NCI-H146 treated with DMSO at 0.1 percent for 48 hours (cell line): ENCODE results near the gene GLI2.

Source experiments
- DNase-seq: peaks from one replicate; lab custom pipeline; 2025; ENCODE audit not compliant: unreplicated experiment; lab: John Stamatoyannopoulos, UW

The GLI2 gene

DNA sequence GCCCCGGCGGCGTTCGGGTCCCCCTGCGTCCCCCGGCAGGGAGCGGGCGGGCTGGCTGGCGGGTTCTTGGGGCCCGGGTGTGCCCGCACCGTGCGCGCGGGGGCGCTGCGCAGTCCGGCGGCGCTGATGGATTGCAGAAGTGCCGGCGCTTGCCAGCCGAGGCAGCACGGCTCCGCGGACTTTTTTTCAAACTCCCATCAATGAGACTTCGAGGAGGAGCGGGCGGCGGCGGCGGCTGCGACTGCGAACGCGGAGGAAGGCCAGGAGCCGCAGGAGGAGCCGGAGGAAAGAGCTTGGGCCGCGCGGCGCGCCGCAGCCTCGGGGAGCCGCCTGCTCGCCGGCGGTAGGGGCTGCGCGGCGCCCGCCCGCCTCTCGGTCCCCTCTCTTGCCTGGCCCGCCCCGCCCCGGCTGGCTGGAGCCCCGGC lies at the start of gene GLI2:
Gene GLI2 (plus strand): TSS at position 123 of the 425 bp plus-strand sequence. CDS start 61,453 bp downstream, outside the sequence.
- DNase-seq: no peak

GRCh38 chr2:120685974-120686297 lies 49.7 kb upstream of the GLI2 start:
- DNase-seq: no peak

DNA sequence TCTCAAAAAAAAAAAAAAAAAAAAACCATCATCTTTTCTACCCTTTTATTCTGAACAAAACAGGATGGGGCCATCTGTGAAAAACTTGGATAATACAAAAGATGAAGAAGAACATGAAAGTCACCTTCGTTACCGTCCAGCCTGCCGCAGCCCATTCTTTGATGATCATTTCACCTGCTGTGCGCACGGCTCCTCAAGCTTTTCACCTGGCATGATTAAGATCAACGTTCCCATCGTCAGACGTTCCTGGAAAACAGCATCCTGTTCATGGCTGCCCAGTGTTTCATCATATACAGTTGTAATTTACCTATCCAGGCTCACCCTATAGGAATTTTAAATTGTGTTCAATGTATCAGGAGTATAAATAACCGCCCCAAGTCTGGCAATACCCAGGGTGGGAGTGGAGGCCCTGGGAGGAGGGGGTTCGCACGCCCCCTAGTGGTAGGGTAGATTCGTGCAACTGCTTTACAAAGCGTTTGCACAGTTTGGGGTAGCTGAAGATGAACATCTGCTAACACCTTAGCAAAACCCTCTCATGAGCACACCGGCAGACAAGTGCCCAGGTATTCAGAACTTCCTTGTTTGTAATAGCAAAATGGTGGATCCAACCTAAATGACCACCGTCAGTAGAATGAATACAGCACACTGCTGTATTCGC lies 49.0 kb upstream of the GLI2 start:
- DNase-seq: no peak

- no peak for DNase-seq
These were observed 48.5 kb upstream of the GLI2 start for GRCh38 chr2:120687210-120687609.

DNA sequence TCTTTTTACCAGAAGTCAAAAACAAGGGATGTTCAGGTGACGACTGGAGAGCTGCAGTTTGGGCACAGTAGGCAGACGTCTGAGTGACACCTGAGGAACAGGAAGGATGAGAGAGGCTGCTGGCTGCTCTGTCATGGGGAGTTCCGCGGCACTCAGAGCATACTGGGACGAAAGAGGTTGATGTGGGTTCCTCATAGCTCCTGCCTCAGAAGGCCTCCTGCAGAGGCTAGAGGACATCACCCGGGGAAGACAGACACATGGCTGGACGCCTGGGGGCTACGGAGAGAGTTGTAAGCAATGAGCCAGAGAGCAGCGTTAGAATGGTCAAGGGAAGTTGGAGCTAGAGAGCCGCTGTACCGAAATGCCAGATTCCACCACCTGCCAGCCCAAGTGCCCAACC lies 45.1 kb upstream of the GLI2 start:
- DNase-seq: no peak

DNA sequence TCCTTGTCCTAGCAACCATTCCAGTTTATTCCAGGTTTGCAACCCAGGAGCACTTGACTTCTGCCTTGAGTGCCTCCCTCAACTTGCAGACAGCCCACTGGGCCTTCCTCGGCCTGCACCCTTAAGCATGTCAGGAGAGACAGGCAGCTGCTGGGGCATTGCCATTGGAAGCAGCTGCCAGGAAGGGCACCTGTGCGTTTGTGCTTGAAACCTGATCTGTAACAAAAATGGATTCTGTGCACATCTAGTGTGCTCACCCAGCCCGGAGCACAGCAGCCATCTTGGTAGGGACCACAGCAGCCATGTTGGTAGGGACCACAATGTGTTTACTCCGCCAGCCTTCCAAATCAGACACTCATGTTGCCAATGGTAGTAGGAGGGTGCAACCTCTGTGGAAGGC lies 44.3 kb upstream of the GLI2 start:
- no peak for DNase-seq

DNA sequence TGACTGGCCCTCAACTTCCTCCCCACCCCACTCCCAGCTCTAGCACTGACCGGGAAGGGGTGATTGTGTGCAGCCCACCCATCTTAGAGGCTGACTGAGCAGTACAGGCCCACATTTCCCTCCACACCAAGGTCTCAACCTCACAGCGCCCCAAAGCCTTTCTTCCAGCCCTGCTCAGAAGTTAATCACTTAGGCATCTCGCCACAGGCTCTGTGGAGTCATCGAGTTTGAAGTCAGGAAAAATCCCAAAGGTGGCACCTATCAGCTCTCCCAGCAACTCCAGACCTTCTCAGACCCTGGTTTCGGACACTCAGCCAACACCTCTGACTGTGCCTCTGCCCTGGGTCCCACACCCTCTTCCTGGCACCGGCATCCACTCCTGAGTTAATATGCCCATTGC lies 43.0 kb upstream of the GLI2 start:
- DNase-seq: no peak

GRCh38 chr2:120693121-120693520 lies 42.5 kb upstream of the GLI2 start:
- no peak for DNase-seq

GRCh38 chr2:120694034-120694433 lies 41.6 kb upstream of the GLI2 start:
- DNase-seq: no peak

- DNase-seq: no peak
These were observed 38.2 kb upstream of the GLI2 start for GRCh38 chr2:120697471-120697870.

DNA sequence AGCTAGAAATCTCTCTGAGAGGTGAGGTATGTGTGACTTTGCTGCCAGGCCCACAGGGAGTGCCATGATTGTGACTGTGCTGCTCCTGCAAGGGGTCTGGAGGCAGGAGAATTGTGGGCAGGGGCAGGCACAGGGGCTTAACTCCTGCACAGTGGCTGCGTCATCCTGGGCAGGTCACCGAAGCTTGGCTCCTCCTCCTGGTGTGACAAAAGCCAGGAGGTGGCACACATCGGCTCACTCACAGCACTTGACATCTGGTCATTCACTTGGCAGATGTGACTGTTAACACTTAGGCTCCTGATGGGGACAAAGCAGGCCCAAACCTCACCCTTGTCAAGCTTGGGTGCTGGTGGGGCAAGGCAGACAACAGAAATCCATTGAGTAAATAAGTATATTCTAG lies 36.4 kb upstream of the GLI2 start:
- DNase-seq: no peak

DNA sequence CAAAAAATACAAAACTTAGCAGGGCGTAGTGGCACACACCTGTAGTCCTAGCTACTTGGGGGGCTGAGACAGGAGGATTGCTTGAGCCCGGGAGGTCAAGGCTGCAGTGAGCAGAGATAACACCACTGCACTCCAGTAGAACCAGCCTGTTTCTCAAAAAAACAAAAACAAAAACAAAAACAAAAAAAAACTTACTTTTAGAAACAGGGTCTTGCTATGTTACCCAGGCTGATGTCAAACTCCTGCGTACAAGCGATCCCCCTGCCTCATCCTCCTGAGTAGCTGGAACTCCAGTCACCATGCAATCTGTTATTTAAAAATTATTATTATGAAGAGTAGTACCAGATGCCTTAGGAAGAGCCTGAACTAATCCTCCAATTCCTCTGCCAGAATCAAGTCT lies 35.0 kb upstream of the GLI2 start:
- DNase-seq: no peak

GRCh38 chr2:120701096-120701495 lies 34.6 kb upstream of the GLI2 start:
- DNase-seq: no peak

DNA sequence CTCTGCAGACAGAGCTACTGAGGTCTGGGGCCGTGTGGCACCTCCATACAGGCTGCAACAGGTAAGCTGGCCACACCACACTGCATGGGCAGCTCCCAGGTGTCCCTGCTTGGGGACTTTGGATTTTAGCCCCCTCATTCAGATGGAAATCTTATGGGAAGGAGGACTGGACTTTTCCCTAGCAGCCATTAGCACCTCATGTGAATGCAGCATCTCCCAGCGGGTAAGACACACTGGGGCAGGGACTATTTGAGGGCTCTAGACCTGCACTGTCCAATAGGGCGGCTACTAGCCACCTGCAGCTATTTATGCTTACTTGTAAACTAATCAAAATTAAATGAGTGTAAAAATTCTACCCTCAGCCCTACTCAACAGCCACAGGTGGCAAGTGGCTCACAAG lies 34.2 kb upstream of the GLI2 start:
- DNase-seq: no peak

DNA sequence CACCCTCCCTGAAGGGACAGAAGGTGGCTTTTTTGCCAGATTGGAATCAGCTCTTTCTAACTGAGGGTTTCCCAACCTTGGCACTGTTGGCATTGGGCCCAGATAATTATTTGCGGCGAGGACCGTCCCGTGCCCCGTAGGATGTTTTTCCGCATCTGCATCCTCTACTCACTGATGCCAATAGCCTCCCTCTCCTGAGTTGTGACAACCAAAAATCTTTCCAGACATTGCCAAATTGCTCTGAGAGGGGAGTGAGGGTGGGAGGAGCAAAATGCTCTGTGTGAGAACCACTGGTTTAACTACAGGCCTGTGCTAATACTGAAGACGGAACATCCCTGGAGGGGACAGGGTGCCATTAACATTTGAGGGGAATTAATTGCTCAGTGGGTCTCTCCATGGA lies 33.6 kb upstream of the GLI2 start:
- DNase-seq: no peak

DNA sequence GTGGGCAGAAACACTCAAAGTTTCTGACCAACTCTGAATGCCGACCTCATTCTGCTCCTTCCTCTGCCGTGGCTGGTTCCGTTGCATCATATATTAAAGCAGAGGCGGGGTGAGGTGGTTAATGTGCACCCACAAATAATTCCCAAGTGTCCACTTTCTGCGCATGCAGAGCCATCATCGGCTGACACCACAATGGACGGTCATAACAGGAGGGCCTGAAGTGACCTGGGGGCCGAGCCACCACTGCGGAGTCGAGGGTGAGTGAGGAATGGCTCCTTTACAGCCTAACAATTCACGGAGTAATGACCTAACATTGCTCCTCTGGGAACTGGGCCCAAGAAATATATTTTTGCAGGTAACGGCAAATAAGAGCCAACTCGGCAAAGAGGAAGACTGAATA lies 32.9 kb upstream of the GLI2 start:
- no peak for DNase-seq

GRCh38 chr2:120703330-120703994 lies 32.2 kb upstream of the GLI2 start:
- DNase-seq: no peak

GRCh38 chr2:120704696-120705095 lies 31.0 kb upstream of the GLI2 start:
- no peak for DNase-seq

DNA sequence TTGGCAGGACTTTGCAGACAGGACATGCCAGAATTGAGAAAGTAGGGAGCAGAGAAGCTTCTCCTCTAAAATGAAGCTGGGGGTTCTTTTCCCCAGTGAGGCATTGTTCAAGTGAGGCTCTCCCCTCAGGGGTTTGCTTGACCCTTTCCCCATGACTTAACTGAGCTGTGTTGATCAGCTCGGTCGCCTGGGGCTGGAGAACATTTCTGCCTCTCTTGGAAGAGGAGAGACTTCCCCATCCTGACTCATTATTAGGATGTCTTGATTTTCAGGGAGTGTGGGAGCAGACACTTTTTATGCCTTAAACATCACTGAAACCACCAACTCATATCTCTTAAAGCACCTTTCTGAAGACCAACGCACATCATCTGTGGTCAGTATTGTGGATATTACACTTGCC lies 27.9 kb upstream of the GLI2 start:
- no peak for DNase-seq

- DNase-seq: no peak
These were observed 26.6 kb upstream of the GLI2 start for GRCh38 chr2:120708944-120709607.

DNA sequence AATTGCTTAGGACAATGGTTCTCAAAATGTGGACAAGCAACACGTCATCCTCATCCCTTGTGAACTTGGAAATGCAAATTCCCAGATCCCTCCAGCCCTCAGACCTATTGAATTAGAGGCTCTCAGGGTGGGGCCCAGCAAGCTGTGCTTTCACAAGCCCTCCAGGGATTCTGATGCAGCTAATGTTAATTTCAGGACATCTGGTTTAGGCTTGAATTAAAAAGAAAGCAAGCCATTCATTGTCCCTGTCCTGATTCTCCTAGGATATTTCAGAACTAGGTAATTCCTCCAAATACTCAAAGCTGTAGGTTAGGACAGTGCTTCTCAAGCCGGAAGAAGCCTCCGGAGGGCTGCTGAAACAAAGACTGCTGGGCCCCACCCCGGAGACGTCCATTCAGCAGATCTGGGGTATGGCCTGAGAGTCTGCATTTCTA lies 26.0 kb upstream of the GLI2 start:
- DNase-seq: no peak

GRCh38 chr2:120710256-120710655 lies 25.4 kb upstream of the GLI2 start:
- no peak for DNase-seq

DNA sequence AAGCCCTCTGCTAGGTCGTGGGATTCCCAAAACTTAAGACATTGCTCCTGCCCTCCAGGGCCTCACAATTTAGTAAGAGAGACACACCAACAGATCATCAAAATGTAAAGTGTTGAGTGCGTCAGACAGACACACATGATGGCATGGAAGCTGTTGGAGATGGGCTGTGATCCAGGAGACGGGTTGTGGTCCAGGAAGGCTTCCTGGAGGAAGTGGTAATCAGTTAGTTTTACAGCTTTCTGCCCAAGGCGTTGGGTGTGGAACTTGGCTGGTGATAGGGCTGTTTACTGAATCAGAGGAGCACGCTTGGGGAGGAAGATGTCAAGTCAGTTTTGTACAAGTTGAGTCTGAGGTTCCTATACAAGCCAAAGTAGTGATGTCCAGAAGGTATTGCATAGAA lies 24.0 kb upstream of the GLI2 start:
- DNase-seq: no peak
